Heart left ventricle (tissue), 13 donors: ENCODE measurements around the gene TRPV4.

ENCODE experiments used
- POLR2A ChIP-seq, 2 donors: fragments of 450-650 bp; IDR thresholded peaks; one replicate each; pipeline ENCODE4 v1.6.1; 2017; ENCODE audit warnings: antibody characterized with exemption in 2 of 2, mild to moderate bottlenecking in 2 of 2, moderate library complexity in 2 of 2
- TF ChIP-seq, protein P1 (sequence below), 12 donors: fragments of 200-600 bp; sonication (generic) in 4 of 12; IDR thresholded peaks; one replicate each; pipeline versions ENCODE4 v1.5.0 to v1.8.0; 2018 to 2022; ENCODE audit warnings: antibody characterized with exemption in 12 of 12, mild to moderate bottlenecking in 5 of 12
- donor health status: ischemic (EF 13 %, LVEDD 7.1; RV severe dilation, severe dysfunction).
- donor health status: DM: no; HTN: yes; CAD: no.
- donor health status: DM: no; HTN: no; CAD: no.
- donor health status: ischemic (EF 25% LVEDD 6.9; RV normal size, moderate dysfunction).
- donor health status: ischemic (EF 25% LVEDD 5.7; RV mildly dilated, moderate dysfunction).
- donor health status: ischemic (EF 35%, LVEDD 5.7; RV mildly dilated, moderate dysfunction).
- donor health status: nonischemic (EF 11% LVEDD 7.7; RV severe dilation, severe dysfunction).
- donor health status: DM: yes; HTN: yes; CAD: no.
- donor health status: PGD.
- donor health status: ischemic (EF 29% LVEDD 5.4; RV normal size, mild dysfunction).
- donor health status: nonischemic (EF 23%, LVEDD 6.1; RV moderate dilation, normal function).

DNA sequence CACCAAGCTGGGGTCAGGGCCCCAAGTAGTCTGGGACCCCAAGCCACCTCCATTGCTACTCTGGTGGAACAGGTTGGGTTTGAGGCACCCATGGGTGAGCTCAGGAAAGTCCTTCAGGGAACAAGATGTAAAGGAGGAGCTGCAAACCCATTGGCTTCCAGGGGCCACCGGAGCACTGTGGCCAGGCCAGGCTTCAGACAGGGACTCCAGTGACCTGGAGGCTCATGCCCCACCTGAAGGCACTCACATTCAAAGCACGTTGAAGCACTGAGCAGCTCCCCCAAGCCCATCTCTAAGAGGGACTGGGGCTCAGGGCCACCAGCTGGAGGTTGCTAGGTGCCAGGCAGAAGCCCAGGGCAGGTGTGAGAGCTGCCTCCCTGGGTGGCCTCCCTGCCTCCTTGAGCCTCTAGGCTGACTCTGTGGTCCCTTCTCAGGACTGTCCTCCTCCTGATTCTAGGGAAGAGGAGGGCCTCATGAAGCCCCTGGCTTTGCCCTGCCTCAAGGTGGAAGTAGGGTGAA is 70.5 kb downstream of the TRPV4 start:
- TF ChIP-seq, protein P1, sequence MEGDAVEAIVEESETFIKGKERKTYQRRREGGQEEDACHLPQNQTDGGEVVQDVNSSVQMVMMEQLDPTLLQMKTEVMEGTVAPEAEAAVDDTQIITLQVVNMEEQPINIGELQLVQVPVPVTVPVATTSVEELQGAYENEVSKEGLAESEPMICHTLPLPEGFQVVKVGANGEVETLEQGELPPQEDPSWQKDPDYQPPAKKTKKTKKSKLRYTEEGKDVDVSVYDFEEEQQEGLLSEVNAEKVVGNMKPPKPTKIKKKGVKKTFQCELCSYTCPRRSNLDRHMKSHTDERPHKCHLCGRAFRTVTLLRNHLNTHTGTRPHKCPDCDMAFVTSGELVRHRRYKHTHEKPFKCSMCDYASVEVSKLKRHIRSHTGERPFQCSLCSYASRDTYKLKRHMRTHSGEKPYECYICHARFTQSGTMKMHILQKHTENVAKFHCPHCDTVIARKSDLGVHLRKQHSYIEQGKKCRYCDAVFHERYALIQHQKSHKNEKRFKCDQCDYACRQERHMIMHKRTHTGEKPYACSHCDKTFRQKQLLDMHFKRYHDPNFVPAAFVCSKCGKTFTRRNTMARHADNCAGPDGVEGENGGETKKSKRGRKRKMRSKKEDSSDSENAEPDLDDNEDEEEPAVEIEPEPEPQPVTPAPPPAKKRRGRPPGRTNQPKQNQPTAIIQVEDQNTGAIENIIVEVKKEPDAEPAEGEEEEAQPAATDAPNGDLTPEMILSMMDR (IDR thresholded peaks at IDR 0.05): no peak
- no peak for TF ChIP-seq POLR2A (IDR thresholded peaks at IDR 0.05)
